OCI-LY7 (cell line): ENCODE data around the gene CRY1. TPM values are rescaled to one million over a fixed set of nuclear protein-coding genes. Genes with fewer than 3 reads are reported as not detected.
"Not testable (repeated sequence)": the region's sequence is repeated elsewhere in the genome, so short reads cannot be mapped to it uniquely, and the experiment has no call there.

ENCODE experiments used
- BruUV-seq: library from RNA; stranded (reverse); fragments of 400-500 nt; replicated peaks from 2 replicates; lab custom pipeline; 2021; lab: Mats Ljungman, UMichigan
- CTCF ChIA-PET: fragments of 300-600 bp; sonication (Branson Sonifier 250); formaldehyde crosslinking; loops from one replicate; lab custom pipeline; 2022; ENCODE audit warnings: antibody characterized with exemption; ENCODE audit not compliant: unreplicated experiment; lab: Charles Lee
- POLR2A ChIA-PET: fragments of 300-600 bp; sonication (Branson Sonifier 250); formaldehyde crosslinking; loops from one replicate; lab custom pipeline; 2022; ENCODE audit warnings: antibody characterized with exemption; lab: Charles Lee
- DNase-seq: peaks from one replicate; pipeline ENCODE4 v3.0.0-alpha.2; 2015; ENCODE audit warnings: low spot score
- H2AFZ ChIP-seq: fragments of 200-600 bp; sonication (generic), shearing (Covaris generic); 2 replicates; pipeline ENCODE4 v1.6.1; 2014; ENCODE audit warnings: mild to moderate bottlenecking, antibody characterized with exemption, low read length, moderate library complexity
- H3K27ac ChIP-seq: fragments of 200-600 bp; sonication (generic); 2 replicates; pipeline ENCODE4 v1.5.1; 2014; ENCODE audit warnings: mixed run types, low read depth, mild to moderate bottlenecking, moderate library complexity, low read length, inconsistent platforms; ENCODE audit not compliant: poor library complexity, severe bottlenecking
- H3K36me3 ChIP-seq: fragments of 200-600 bp; sonication (generic); 2 replicates; pipeline ENCODE4 v1.6.1; 2014; ENCODE audit warnings: mild to moderate bottlenecking, antibody characterized with exemption, low read length, moderate library complexity, mixed read lengths; ENCODE audit not compliant: insufficient read depth
- H3K4me1 ChIP-seq: fragments of 200-600 bp; sonication (generic); 2 replicates; pipeline ENCODE4 v1.5.1; 2014; ENCODE audit warnings: mild to moderate bottlenecking, low read length; ENCODE audit not compliant: insufficient read depth, poor library complexity, severe bottlenecking
- H3K4me2 ChIP-seq: fragments of 200-600 bp; sonication (generic); 2 replicates; pipeline ENCODE4 v1.6.1; 2014; ENCODE audit warnings: mild to moderate bottlenecking, low read length
- H3K4me3 ChIP-seq: fragments of 200-600 bp; sonication (generic); 2 replicates; pipeline ENCODE4 v1.5.1; 2014; ENCODE audit warnings: mild to moderate bottlenecking, low read depth, low read length; ENCODE audit not compliant: poor library complexity, severe bottlenecking
- H3K79me2 ChIP-seq: fragments of 200-600 bp; sonication (generic); 2 replicates; pipeline ENCODE4 v1.6.1; 2016; ENCODE audit warnings: low read depth, mild to moderate bottlenecking, low read length, moderate library complexity, mixed read lengths; ENCODE audit not compliant: insufficient read depth
- H3K9me2 ChIP-seq: fragments of 200-600 bp; sonication (generic); 2 replicates; pipeline ENCODE4 v1.6.1; 2016; ENCODE audit warnings: mild to moderate bottlenecking, low read length, mixed read lengths; ENCODE audit not compliant: insufficient read depth
- H3K9me3 ChIP-seq: fragments of 200-600 bp; sonication (generic); 2 replicates; pipeline ENCODE4 v1.6.1; 2014; ENCODE audit warnings: mild to moderate bottlenecking, mixed run types, low read length, mixed read lengths
- H4K20me1 ChIP-seq: fragments of 200-600 bp; sonication (generic); 2 replicates; pipeline ENCODE4 v1.6.1; 2014; ENCODE audit warnings: mild to moderate bottlenecking, antibody characterized with exemption, low read length, moderate library complexity, mixed read lengths; ENCODE audit not compliant: insufficient read depth
- EZH2phosphoT487 ChIP-seq: fragments of 200-600 bp; sonication (generic); IDR thresholded peaks from 2 replicates; pipeline ENCODE4 v1.6.1; 2018; ENCODE audit warnings: low read depth, borderline replicate concordance, mild to moderate bottlenecking, mixed run types, antibody characterized with exemption, low read length, moderate library complexity, mixed read lengths
- intact Hi-C: fragments of 100-400 bp; cut with micrococcal nuclease; formaldehyde crosslinking; loops from one replicate; pipeline ENCODE4 v1.10.0; 2022; ENCODE audit not compliant: unreplicated experiment
- total RNA-seq, 2 experiments: library from RNA; depleted of rRNA in 1 of 2; stranded (reverse); fragments of >200 nt in 1 of 2; shearing (Covaris generic) in 1 of 2; gene quantifications; 2 replicates each; pipeline ENCODE4 v1.2.3, GENCODE V29; 2014 to 2022
- TF ChIP-seq, protein P1 (sequence below): fragments of 200-600 bp; sonication (generic); conservative IDR thresholded peaks from 2 replicates; pipeline ENCODE4 v1.5.1; 2014; ENCODE audit warnings: mild to moderate bottlenecking, antibody characterized with exemption, low read length, moderate library complexity, mixed read lengths

CRY1 gene
- total RNA-seq, 2 experiments from 2014 or later = not detected

DNA sequence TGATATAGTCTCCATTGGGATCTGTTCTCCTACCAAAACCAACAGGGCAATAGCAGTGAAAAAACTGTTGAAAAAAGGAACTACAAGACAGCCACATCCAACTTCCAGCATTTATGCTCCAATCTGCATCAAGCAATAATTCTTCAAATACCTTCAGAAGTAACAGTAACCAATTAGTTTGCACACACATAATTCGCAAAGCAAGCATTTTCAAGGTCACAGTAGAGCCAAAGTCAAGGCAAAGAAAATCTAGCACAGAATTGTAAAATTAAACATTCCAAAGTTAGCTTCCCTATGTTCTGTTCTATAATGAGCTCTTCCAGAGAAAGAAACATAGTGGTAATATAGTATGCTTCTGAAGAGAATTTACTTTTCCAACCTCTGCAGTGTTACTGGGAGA lies 95.4 kb downstream of the CRY1 start:
- Histone ChIP-seq H3K4me3 (no peak overlapping the region), H3K9me3 (no peaks in the 10 kb centered on the region), H3K4me1 (no peaks in the 10 kb centered on the region), H4K20me1 (no peaks in the 10 kb centered on the region), H3K9me2 (no peaks in the 10 kb centered on the region), H3K4me2 (no peak overlapping the region), H2AFZ (no peak overlapping the region), H3K27ac (no peak overlapping the region), H3K79me2 (no peaks in the 10 kb centered on the region), H3K36me3 (no peaks in the 10 kb centered on the region)
- no peak for TF ChIP-seq EZH2phosphoT487
- TF ChIP-seq, protein P1, sequence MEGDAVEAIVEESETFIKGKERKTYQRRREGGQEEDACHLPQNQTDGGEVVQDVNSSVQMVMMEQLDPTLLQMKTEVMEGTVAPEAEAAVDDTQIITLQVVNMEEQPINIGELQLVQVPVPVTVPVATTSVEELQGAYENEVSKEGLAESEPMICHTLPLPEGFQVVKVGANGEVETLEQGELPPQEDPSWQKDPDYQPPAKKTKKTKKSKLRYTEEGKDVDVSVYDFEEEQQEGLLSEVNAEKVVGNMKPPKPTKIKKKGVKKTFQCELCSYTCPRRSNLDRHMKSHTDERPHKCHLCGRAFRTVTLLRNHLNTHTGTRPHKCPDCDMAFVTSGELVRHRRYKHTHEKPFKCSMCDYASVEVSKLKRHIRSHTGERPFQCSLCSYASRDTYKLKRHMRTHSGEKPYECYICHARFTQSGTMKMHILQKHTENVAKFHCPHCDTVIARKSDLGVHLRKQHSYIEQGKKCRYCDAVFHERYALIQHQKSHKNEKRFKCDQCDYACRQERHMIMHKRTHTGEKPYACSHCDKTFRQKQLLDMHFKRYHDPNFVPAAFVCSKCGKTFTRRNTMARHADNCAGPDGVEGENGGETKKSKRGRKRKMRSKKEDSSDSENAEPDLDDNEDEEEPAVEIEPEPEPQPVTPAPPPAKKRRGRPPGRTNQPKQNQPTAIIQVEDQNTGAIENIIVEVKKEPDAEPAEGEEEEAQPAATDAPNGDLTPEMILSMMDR = no peak
- DNase-seq = no peak
- ChIA-PET POLR2A (interaction anchor here (0.8 to 1.7 kb wide), 2 partner anchors 10 to 38 kb away, joined by 3 to 8 read pairs; no protein-coding TSS in a partner anchor), CTCF (no interaction called here)
- intact Hi-C loops = no loop called here
- no TSS peak for BruUV-seq

DNA sequence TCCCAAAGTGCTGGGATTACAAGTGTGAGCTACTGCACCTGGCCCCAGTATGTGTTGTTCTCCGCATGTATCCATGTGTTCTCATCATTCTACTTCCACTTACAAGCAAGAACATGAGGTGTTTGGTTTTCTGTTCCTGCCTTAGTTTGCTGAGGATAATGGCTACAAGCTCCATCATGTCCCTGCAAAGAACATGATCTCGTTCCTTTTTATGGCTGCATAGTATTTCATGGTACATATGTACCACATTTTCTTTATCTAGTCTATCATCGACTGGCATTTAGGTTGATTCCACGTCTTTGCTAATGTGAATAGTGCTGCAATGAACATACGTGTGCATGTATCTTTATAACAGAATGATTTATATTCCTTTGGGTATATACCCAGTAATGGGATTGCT lies 97.2 kb downstream of the CRY1 start:
- not testable (repeated sequence) for BruUV-seq

DNA sequence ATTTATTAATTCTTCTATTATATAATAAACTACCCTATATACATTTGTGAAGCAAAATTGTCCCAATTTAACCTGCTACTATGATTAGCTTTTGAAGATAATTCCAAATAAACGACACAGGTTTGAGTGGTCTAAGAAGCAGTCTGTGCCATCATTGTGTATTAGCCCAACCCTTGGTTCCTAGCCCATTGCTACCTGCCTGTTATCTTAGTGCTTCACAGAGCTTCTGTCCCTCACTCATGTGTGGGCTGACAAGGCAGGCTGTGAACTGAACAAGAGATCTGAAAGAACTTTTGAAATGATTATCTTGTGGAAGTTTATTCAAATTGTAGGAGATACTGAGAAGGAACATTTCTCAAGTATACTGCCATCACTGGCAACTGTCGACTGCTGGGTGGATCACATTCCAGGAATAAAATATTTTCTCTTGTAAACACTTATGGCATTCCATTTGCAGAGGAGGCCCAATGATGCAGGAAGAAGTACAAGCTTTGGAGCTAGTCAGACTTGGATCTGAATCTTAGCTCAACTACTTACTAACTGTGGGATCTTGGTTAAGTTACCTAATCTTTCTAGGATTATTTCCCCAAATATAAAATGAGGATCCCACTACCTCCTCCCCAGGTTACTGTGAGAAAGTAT lies 98.6 kb downstream of the CRY1 start:
- no peaks in the 10 kb centered on the region for H3K36me3 ChIP-seq
- no peaks in the 10 kb centered on the region for H4K20me1 ChIP-seq
- no TSS peak for BruUV-seq
- no peaks in the 10 kb centered on the region for H3K79me2 ChIP-seq
- no peak overlapping the region for H3K4me2 ChIP-seq
- no peak overlapping the region for H2AFZ ChIP-seq
- no peaks in the 10 kb centered on the region for H3K4me1 ChIP-seq
- CTCF ChIA-PET = no interaction called here
- TF ChIP-seq, protein P1 = no peak
- TF ChIP-seq EZH2phosphoT487 = no peak
- H3K9me3 ChIP-seq = no peaks in the 10 kb centered on the region
- POLR2A ChIA-PET = interaction anchor here (1.3 kb wide), 1 partner anchor 11 kb away, joined by 3 read pairs; no protein-coding TSS in a partner anchor
- H3K27ac ChIP-seq = no peak overlapping the region
- no peak for DNase-seq
- intact Hi-C loops = no loop called here
- H3K9me2 ChIP-seq = no peaks in the 10 kb centered on the region
- H3K4me3 ChIP-seq = no peak overlapping the region

More for the DNA sequence above, 97.2 kb downstream of the CRY1 start:
- H3K4me3 ChIP-seq, POLR2A ChIA-PET, H3K27ac ChIP-seq, H2AFZ ChIP-seq, H3K36me3 ChIP-seq, H3K4me1 ChIP-seq, DNase-seq, H3K9me2 ChIP-seq, H4K20me1 ChIP-seq, intact Hi-C loops, H3K79me2 ChIP-seq, H3K9me3 ChIP-seq, H3K4me2 ChIP-seq, CTCF ChIA-PET: not testable (repeated sequence)
